Fibroblast of lung (primary cell): Measurements from ENCODE around the gene SAP30.

ENCODE experiments used
- EZH2 ChIP-seq: IDR thresholded peaks from 2 replicates; pipeline ENCODE4 v1.5.1; 2012; ENCODE audit warnings: low read length, control low read depth, mild to moderate bottlenecking; ENCODE audit errors: missing control alignments
- TF ChIP-seq, protein P1 (sequence below), 2 donors: IDR thresholded peaks in 1 of 2; conservative IDR thresholded peaks in 1 of 2; 1 replicate in 1 of 2; 2 replicates in 1 of 2; pipeline ENCODE4 v1.5.1; 2011 to 2012; ENCODE audit warnings: low read length in 2 of 2, control low read depth in 1 of 2, inconsistent platforms in 1 of 2, low read depth in 1 of 2, mild to moderate bottlenecking in 1 of 2

DNA sequence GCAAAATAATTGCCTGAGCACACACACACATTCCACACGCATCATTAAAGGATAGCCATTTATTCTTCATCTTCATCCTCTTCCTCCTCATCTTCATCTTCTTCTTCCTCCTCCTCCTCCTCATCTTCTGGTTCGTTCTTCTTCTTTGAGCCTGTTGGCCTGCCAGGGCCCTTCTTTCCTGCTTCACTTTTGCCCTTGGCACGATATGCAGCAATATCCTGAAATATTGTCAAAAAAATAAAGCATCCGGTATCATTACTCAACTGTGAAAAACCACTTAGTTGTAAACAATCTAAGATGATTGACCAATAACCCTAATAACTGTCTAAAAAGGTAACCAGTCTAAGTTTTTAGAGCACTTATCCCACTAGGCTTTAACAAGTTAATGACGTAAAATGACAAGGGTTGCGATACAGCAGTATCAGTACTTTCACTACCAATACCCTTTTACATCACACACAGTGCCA is 38.7 kb upstream of the SAP30 start:
- TF ChIP-seq, protein P1, sequence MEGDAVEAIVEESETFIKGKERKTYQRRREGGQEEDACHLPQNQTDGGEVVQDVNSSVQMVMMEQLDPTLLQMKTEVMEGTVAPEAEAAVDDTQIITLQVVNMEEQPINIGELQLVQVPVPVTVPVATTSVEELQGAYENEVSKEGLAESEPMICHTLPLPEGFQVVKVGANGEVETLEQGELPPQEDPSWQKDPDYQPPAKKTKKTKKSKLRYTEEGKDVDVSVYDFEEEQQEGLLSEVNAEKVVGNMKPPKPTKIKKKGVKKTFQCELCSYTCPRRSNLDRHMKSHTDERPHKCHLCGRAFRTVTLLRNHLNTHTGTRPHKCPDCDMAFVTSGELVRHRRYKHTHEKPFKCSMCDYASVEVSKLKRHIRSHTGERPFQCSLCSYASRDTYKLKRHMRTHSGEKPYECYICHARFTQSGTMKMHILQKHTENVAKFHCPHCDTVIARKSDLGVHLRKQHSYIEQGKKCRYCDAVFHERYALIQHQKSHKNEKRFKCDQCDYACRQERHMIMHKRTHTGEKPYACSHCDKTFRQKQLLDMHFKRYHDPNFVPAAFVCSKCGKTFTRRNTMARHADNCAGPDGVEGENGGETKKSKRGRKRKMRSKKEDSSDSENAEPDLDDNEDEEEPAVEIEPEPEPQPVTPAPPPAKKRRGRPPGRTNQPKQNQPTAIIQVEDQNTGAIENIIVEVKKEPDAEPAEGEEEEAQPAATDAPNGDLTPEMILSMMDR (conservative IDR thresholded peaks at IDR 0.05 in 1 of 2, IDR thresholded peaks at IDR 0.05 in 1 of 2; ENCODE audit: low read depth in 1 of 2, low read length in 2 of 2), result no peak
- TF ChIP-seq EZH2, result no peak
